RPMI7951 (cell line): ENCODE measurements around the gene DNAAF8. TPM values are rescaled to one million over a fixed set of nuclear protein-coding genes. Genes with fewer than 3 reads are reported as not detected.

Experiments
- DNase-seq: peaks from one replicate; pipeline ENCODE4 v3.0.0-alpha.2; 2012; ENCODE audit warnings: low read depth
- total RNA-seq: library from RNA; depleted of rRNA; stranded (reverse); fragments of >200 nt; shearing (Covaris generic); gene quantifications from 2 replicates; pipeline ENCODE4 v1.2.3, GENCODE V29; 2014

Gene DNAAF8
- total RNA-seq, 1 experiment from 2014 or later: 0.36 TPM

DNA sequence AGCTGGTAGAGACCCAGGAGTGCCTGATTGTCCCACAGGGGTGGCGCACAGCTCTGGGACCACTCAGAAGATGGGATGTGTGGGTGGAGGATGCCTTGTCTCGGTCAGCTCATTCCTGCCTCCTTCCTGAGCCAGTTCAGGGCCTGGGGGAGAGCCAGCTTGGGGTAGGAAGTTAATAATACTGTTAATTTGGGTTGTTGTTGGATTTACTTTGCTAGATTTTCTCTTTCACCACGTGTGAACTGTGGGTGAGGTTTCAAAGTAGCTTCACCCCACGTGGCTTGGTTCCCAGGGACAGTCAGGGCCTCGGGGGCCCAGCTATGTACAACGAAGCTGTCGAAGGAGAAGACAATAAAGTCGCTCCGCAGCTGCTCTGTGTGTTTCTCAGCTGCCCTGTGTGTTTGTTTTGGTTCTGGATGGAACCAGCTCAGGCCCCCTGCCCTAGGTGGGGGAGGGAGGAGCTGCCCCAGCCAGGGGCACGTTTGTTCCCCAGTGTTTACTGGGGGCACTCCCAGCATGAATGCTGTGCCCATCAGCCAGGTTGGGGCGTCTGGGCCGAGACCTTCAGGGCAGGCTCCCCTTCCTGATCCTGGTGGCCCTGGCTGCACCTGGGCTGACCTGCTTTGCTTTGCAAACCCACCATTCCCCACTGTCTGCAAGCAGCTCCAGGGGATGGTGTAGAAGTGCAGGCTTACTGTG lies 38.7 kb upstream of the DNAAF8 start:
- DNase-seq: no peak

GRCh38 chr16:4696172-4696904 lies 38.0 kb upstream of the DNAAF8 start:
- no peak for DNase-seq

GRCh38 chr16:4696905-4697847 lies 37.2 kb upstream of the DNAAF8 start:
- DNase-seq: no peak

GRCh38 chr16:4697848-4698291 lies 36.5 kb upstream of the DNAAF8 start:
- DNase-seq: no peak

GRCh38 chr16:4698321-4699045 lies 35.9 kb upstream of the DNAAF8 start:
- DNase-seq: no peak

DNA sequence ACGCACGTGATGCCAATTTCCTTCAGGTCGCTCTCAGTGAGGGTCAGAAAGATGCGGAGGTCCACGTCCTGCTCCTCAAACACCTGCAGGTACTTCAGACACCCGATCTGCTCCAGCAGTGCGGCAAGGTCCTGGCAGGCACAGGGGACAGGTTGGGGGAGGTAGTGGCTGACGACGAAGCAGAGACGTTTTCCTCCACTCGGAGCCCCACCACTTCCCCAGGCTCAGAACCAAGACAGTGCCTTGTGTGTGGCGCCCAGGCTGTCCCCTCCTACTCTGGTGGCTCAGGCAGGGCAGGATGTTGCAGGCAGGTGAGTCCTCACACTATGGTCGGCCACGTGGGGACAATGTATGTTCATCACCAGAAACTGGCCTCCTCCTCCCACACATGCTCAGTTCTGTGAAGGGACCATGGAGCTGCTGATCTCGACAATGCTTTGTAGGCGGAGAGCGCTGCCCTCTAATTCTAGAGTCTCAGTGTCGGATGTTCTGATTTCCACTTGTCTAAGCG lies 35.2 kb upstream of the DNAAF8 start:
- no peak for DNase-seq

- no peak for DNase-seq
Observed at GRCh38 chr16:4700380-4700996, 33.8 kb upstream of the DNAAF8 start.

DNA sequence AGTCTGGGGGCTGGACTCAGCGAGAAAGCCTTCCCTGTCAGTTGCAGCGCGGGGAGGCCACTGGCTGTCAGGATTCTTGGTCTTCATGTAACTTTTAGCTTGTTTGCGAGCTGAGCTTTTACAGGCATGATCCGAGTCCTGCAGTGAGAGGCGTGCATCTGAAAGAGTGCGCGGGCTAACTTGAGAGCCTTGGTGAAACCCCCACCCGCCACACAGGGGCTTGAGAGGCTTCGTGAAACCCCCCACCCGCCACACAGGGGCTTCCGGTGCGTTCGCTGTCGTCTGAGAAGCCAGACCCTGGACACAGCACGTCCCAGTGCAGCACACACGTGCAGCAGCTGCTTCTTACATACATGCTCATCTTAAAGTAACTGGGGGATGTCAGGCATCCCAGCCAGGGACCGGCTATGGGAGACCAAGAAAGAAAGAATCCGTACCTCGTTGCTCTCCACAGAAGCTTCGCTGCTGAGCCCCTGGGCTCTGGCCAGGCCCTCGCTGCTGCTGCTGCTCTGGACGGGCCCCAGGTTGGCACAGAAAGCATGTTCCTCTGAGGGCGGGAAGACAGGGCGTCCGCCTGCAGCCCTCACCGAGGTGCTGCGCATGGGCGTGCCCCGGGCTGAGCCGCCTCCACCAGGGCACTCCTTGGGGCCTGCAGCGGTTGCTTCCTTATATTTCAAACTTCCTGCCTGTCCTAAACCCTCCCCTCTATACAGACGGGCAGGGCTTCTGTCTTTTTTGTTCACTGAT lies 33.2 kb upstream of the DNAAF8 start:
- no peak for DNase-seq

GRCh38 chr16:4701791-4702465 lies 32.4 kb upstream of the DNAAF8 start:
- DNase-seq: no peak

DNA sequence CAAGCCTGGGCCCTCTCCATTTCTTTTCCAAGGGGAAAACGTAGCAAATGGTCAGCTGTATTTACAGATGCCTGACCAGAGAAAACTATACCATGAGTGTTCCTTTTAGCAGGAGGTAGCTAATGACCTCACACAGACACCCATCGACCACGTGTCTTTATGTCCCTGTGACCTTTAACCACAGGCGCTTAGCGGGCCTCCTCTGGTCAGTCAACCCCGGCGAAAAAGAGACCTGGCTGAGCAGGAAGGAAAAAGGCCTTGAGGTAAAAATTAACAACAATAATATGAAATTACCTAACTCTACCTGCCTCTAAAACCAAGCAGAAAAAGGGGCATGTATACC lies 31.9 kb upstream of the DNAAF8 start:
- no peak for DNase-seq

GRCh38 chr16:4703906-4704305 lies 30.4 kb upstream of the DNAAF8 start:
- no peak for DNase-seq

- no peak for DNase-seq
Observed at GRCh38 chr16:4704491-4704890, 29.8 kb upstream of the DNAAF8 start.

GRCh38 chr16:4704913-4705312 lies 29.4 kb upstream of the DNAAF8 start:
- no peak for DNase-seq

GRCh38 chr16:4706871-4707270 lies 27.5 kb upstream of the DNAAF8 start:
- DNase-seq: no peak

DNA sequence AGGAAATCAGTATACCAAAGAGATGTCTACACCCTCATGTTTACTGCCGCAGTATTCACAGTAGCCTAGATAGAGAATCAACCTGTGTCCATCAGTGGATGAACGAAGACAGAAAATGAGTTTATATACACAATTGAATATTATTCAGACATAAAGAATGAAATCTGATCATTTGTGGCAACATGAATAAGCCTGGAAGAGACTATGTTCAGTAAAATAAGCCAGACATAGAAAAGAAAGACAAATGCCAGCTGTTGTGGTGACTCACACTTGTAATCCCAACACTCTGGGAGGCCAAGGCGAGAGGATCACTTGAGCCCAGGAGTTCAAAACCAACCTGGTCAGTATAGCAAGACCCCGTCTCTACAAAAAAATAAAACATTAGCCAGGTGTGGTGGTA lies 24.9 kb upstream of the DNAAF8 start:
- no peak for DNase-seq

DNA sequence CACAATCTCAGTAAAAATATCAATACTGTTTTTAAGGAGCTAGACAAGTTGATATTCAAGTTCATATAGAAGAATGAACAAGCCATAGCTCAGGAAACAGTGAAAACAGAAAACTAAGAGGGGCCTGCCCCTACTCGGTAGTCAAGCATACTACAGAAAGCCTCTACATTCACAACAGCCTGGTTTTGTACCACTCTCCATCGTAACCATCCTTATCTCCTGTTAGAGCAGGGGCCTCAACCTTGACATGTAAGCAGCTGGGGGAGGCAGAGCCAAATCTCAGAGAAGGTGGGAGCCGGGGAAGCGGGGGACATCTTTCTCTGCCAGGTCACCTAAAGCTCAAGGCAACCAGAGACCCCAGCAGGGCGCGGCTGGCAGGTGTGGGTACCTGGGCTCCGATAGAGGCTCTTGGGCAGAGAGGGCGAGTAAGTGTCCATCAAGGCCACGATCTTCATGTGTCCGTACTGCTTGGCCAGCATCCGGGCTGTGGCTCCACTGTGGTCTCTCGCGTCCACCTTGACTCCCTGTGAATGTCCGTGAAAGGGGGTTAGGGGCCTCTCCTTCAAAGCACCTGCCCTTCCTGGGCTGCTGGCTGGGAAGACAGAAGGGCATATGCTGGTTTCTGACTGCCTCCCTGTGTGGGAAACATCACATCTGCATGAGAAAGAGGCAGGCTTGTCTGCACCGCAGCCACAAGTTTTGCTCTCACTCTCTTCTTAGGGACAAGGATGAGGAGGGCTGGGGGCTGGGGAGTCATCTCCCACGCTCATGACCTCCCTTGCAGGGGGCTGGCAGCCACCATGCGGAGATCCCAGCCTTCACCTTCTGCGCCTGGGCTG lies 20.5 kb upstream of the DNAAF8 start:
- no peak for DNase-seq

DNA sequence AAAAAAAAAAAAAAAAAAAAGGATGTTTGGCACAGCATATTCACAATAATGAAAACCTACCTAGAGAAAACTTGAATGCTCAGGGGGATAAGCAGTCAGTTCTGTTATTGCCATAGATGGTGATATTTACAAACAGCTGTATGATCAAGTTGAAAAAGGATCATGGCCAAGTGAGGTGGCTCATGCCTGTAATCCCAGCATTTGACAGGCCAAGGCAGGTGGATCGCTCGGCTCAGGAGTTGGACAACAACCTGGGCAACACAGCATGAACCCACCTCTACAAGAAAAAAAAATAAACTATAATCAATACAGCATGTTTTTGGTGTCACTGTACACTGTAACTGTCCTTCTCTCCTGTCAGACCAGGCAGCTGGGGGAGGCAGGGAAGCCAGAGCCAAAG lies 19.3 kb upstream of the DNAAF8 start:
- no peak for DNase-seq

GRCh38 chr16:4718466-4718865 lies 15.9 kb upstream of the DNAAF8 start:
- no peak for DNase-seq
